HepG2 (cell line): Measurements from ENCODE around the gene KAZN. TPM values are rescaled to one million over a fixed set of nuclear protein-coding genes. Genes with fewer than 3 reads are reported as not detected.

Experiments used
- ATAC-seq: fragments of 200-7000 bp; cut with Tn5 transposase; 3 replicates; pipeline ENCODE4 v1.9.1; 2020; ENCODE audit warnings: mild to moderate bottlenecking, moderate library complexity
- BruUV-seq: library from RNA; stranded (reverse); fragments of 400-500 nt; replicated peaks from 2 replicates; lab custom pipeline; 2021; lab: Mats Ljungman, UMichigan
- CTCF ChIA-PET: fragments of 300-600 bp; formaldehyde crosslinking; extraction: SDS; loops from one replicate; lab custom pipeline; 2021; ENCODE audit warnings: low total read pairs, inconsistent platforms, low intra/inter-chr PET ratio; lab: Yijun Ruan, JAX
- POLR2A ChIA-PET: fragments of 350-600 bp; sonication (Branson Sonifier 250); formaldehyde crosslinking; loops from one replicate; lab custom pipeline; 2020; ENCODE audit warnings: antibody characterized with exemption, inconsistent platforms; lab: Yijun Ruan, JAX
- DNase-seq: peaks from one replicate; pipeline ENCODE4 v3.0.0-alpha.2; 2015; ENCODE audit warnings: low spot score
- FAIRE-seq: peaks from 3 replicates; lab custom pipeline; 2011; peaks lifted over from hg19 to GRCh38; lab: Jason Lieb, UNC
- H2AFZ ChIP-seq: one replicate; pipeline ENCODE4 v1.6.1; 2011; ENCODE audit warnings: low read length, inconsistent platforms
- H3K27ac ChIP-seq: fragments of 300-600 bp; 3 replicates; pipeline ENCODE4 v1.8.0; 2011; ENCODE audit warnings: mixed run types, mild to moderate bottlenecking, mixed read lengths, low read length, inconsistent platforms; ENCODE audit not compliant: insufficient read depth; ENCODE audit errors: extremely low read length
- H3K27me3 ChIP-seq, 2 experiments: fragments of 200-600 bp in 1 of 2; 2 replicates in 1 of 2; 3 replicates in 1 of 2; pipeline versions ENCODE4 v1.6.0 to v1.8.0; 2011; ENCODE audit warnings: low read length in 2 of 2, mild to moderate bottlenecking in 2 of 2, moderate library complexity in 2 of 2, inconsistent platforms in 1 of 2; ENCODE audit not compliant: insufficient read depth in 2 of 2, control insufficient read depth in 1 of 2
- H3K36me3 ChIP-seq, 2 experiments: fragments of 200-600 bp in 1 of 2; replicated peaks in 1 of 2; 2 replicates in 1 of 2; 3 replicates in 1 of 2; pipeline versions ENCODE4 v1.5.1 to v1.8.0; 2011; ENCODE audit warnings: low read length in 2 of 2, inconsistent platforms in 1 of 2; ENCODE audit not compliant: insufficient read depth in 2 of 2, control insufficient read depth in 1 of 2
- H3K4me1 ChIP-seq: 2 replicates; pipeline ENCODE4 v1.5.1; 2012; ENCODE audit warnings: low read length, inconsistent platforms; ENCODE audit not compliant: insufficient read depth
- H3K4me2 ChIP-seq: 2 replicates; pipeline ENCODE4 v1.6.0; 2011; ENCODE audit warnings: low read depth, low read length, inconsistent platforms
- H3K4me3 ChIP-seq, 3 experiments: fragments of 200-600 bp in 1 of 3; sonication (generic), shearing (Covaris generic) in 1 of 3; replicated peaks in 1 of 3; 2 replicates each; pipeline ENCODE4 v1.5.1; 2011 to 2016; ENCODE audit warnings: low read length in 3 of 3, inconsistent platforms in 2 of 3, low read depth in 2 of 3, mild to moderate bottlenecking in 2 of 3, control low read depth in 1 of 3, mixed read lengths in 1 of 3; ENCODE audit not compliant: insufficient read depth in 1 of 3
- H3K79me2 ChIP-seq: one replicate; pipeline ENCODE4 v1.6.1; 2011; ENCODE audit warnings: low read length, inconsistent platforms; ENCODE audit not compliant: insufficient read depth
- H3K9ac ChIP-seq: 2 replicates; pipeline ENCODE4 v1.6.0; 2011; ENCODE audit warnings: mild to moderate bottlenecking, low read depth, low read length, inconsistent platforms; ENCODE audit not compliant: insufficient read depth
- H3K9me3 ChIP-seq: 2 replicates; pipeline ENCODE4 v1.5.1; 2012; ENCODE audit warnings: mild to moderate bottlenecking, low read length
- H4K20me1 ChIP-seq: 2 replicates; pipeline ENCODE4 v1.6.0; 2011; ENCODE audit warnings: inconsistent platforms, mild to moderate bottlenecking, low read length, moderate library complexity; ENCODE audit not compliant: insufficient read depth
- ASH2L ChIP-seq: fragments of 300-600, 200-600 bp; sonication (generic); IDR thresholded peaks from 2 replicates; pipeline ENCODE4 v1.7.0; 2017; ENCODE audit warnings: low read depth, mild to moderate bottlenecking, moderate library complexity, mixed read lengths, low read length; ENCODE audit not compliant: insufficient read length
- BHLHE40 ChIP-seq: IDR thresholded peaks from 2 replicates; pipeline ENCODE4 v1.6.1; 2011; ENCODE audit warnings: low read length, improper control_type of control experiment
- FOSL2 ChIP-seq: sonication (generic); formaldehyde crosslinking; IDR thresholded peaks from 2 replicates; pipeline ENCODE4 v1.4.0; 2020; ENCODE audit warnings: missing genetic modification reagents
- KDM6A ChIP-seq: IDR thresholded peaks from 2 replicates; pipeline ENCODE4 v1.6.1; 2016; ENCODE audit warnings: low read depth
- MED13 ChIP-seq: sonication (generic); formaldehyde crosslinking; IDR thresholded peaks from 2 replicates; pipeline ENCODE4 v1.5.0; 2020; ENCODE audit warnings: missing genetic modification reagents
- PAWR ChIP-seq: sonication (generic); formaldehyde crosslinking; IDR thresholded peaks from 2 replicates; pipeline ENCODE4 v1.4.0; 2020; ENCODE audit warnings: missing genetic modification reagents, mild to moderate bottlenecking, borderline replicate concordance
- RFXANK ChIP-seq: IDR thresholded peaks from 2 replicates; pipeline ENCODE4 v1.6.1; 2016
- ZNF33B ChIP-seq: sonication (generic); formaldehyde crosslinking; IDR thresholded peaks from 2 replicates; pipeline ENCODE4 v1.5.1; 2020; ENCODE audit warnings: mild to moderate bottlenecking, missing genetic modification reagents
- ZNF530 ChIP-seq: sonication (generic); formaldehyde crosslinking; IDR thresholded peaks from 2 replicates; pipeline ENCODE4 v1.5.0; 2020; ENCODE audit warnings: low read depth, mild to moderate bottlenecking, missing genetic modification reagents
- ZNF772 ChIP-seq: sonication (generic); formaldehyde crosslinking; IDR thresholded peaks from 2 replicates; pipeline ENCODE4 v1.5.0; 2020; ENCODE audit warnings: mild to moderate bottlenecking, missing genetic modification reagents
- WGBS: methylation state at CpG from one replicate; pipeline ENCODE4 v1.1.6; 2017; ENCODE audit warnings: low lambda C conversion rate; 5-methylcytosine and 5-hydroxymethylcytosine counted together
- in situ Hi-C: cut with HindIII; loops from 2 replicates; pipeline ENCODE4 v1.10.0; 2017; ENCODE audit warnings: low pct_unique_long_range_greater_than_20kb; ENCODE audit not compliant: extremely low pct_ligation_motif_present
- intact Hi-C: fragments of 100-400 bp; cut with micrococcal nuclease; formaldehyde crosslinking; loops from one replicate; pipeline ENCODE4 v1.10.0; 2022; ENCODE audit not compliant: unreplicated experiment
- polyA plus RNA-seq, 8 experiments: library from polyadenylated mRNA; depleted of rRNA in 3 of 8; stranded (reverse) in 7 of 8; unstranded in 1 of 8; fragments of >200 nt; fragmentation: Illumina TruSeq in 4 of 8; extraction: Trizol in 4 of 8; gene quantifications; 2 replicates each; pipeline versions ENCODE4 v1.2.1 to v1.2.3, GENCODE V29; 2011 to 2016; ENCODE audit warnings: low read depth in 4 of 8, missing spikeins in 1 of 8, mixed read lengths in 1 of 8; ENCODE audit not compliant: insufficient read depth in 1 of 8
- total RNA-seq, 5 experiments: library from RNA; depleted of rRNA; stranded (reverse); fragments of >200 nt; fragmentation: Illumina TruSeq; extraction: Trizol; gene quantifications; 2 replicates each; pipeline ENCODE4 v1.2.3, GENCODE V29; 2016; ENCODE audit warnings: low read depth in 1 of 5
- TF ChIP-seq, protein P1 (sequence below): sonication (generic); formaldehyde crosslinking; IDR thresholded peaks from 2 replicates; pipeline ENCODE4 v1.4.0; 2020; ENCODE audit warnings: mild to moderate bottlenecking, low read depth, missing genetic modification reagents
- TF ChIP-seq, protein P2 (sequence below), 2 experiments: fragments of 450-650 bp in 1 of 2; sonication (generic) in 1 of 2; formaldehyde crosslinking; IDR thresholded peaks; 2 replicates each; pipeline versions ENCODE4 v1.5.0 to v1.8.0; 2020 to 2022; ENCODE audit warnings: mild to moderate bottlenecking in 1 of 2, missing genetic modification reagents in 1 of 2
- TF ChIP-seq, protein P3 (sequence below): sonication (generic); formaldehyde crosslinking; IDR thresholded peaks from 2 replicates; pipeline ENCODE4 v1.8.1; 2023; ENCODE audit warnings: missing genetic modification reagents, mild to moderate bottlenecking, borderline replicate concordance
- TF ChIP-seq, protein P4 (sequence below): sonication (generic); formaldehyde crosslinking; conservative IDR thresholded peaks from 2 replicates; pipeline ENCODE4 v1.4.0; 2020; ENCODE audit warnings: missing genetic modification reagents
- TF ChIP-seq, protein P5 (sequence below): sonication (generic); formaldehyde crosslinking; IDR thresholded peaks from 2 replicates; pipeline ENCODE4 v1.4.0; 2020; ENCODE audit warnings: missing genetic modification reagents

KAZN gene
- total and polyA plus RNA-seq, 2 of the 13 experiments (the other 11 are each of a cell fraction or from before 2014, with no cell fraction given): 10.4 to 13.5 TPM

DNA sequence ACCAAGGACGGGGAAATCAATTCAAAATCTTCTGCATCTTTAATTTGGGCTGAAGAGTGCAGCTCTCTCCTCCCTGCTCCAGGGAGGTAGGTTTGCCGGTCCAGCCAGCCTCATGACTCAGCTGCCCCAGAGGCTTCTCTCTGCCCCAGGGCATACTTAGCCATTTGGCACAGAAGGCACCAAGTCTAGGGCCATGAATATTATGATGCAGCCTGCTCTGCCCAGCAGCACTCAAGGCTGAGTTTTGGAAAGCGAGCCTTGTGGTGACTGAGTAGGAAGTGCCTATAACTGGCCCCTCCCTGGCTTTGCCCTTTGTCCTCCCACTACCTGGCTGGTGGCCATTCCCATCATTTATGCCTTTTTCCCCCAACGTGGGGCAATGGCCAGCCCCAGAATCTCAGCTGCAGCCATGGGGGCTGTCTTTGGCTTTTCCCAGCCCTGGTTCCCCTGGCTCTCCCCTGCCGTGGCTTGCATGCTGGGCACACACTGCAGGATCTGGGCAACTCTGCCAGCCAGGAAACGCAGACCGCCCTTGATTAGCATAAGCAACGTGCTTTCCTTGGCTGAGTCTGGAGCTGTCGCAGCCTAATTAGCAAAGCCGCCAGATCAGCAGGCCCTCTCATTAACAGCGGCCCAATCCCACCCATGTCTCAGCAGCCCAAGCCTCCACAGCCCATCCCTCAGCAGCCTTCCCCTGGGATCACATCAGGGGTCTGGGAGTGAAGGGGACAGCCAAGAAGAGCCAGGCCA is 296.5 kb downstream of the KAZN start (continued):
- TF ChIP-seq RFXANK (CRISPR knock-in tag) (no peak), FOSL2 (no peak)
- TF ChIP-seq, protein P1, sequence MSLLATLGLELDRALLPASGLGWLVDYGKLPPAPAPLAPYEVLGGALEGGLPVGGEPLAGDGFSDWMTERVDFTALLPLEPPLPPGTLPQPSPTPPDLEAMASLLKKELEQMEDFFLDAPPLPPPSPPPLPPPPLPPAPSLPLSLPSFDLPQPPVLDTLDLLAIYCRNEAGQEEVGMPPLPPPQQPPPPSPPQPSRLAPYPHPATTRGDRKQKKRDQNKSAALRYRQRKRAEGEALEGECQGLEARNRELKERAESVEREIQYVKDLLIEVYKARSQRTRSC: no peak
- TF ChIP-seq, protein P2, sequence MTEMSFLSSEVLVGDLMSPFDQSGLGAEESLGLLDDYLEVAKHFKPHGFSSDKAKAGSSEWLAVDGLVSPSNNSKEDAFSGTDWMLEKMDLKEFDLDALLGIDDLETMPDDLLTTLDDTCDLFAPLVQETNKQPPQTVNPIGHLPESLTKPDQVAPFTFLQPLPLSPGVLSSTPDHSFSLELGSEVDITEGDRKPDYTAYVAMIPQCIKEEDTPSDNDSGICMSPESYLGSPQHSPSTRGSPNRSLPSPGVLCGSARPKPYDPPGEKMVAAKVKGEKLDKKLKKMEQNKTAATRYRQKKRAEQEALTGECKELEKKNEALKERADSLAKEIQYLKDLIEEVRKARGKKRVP (CRISPR knock-in tag; IDR thresholded peaks at IDR 0.05): no peak

DNA sequence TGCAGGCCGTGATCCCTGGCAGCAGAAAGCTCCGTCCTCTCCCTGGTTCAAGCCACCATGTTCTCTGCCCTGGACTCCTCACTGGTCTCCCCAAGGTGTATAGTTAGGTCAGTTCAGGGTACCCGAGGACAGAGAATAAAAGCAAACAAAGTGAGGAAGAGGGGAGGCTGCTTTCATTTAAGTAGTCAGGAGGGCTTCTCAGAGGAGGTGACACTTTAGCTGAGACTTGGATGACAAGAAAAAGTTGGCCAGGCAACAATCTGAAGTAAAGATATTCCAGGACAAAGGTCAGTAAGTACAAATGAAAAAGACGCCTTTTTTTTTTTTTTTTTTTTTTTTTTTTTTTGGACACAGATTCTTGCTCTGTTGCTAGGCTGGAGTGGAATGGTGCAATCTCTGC is 297.2 kb downstream of the KAZN start:
- FAIRE-seq (no peak), DNase-seq (no peak), ATAC-seq (no peak)
- no TSS peak for BruUV-seq
- no peaks in the 10 kb centered on the region for H3K79me2 ChIP-seq
- intact Hi-C loops (no loop called here), in situ Hi-C loops (no loop called here)
- no peaks in the 10 kb centered on the region for H3K36me3 ChIP-seq
- H3K9ac ChIP-seq: no peak overlapping the region
- no peak overlapping the region for H3K4me2 ChIP-seq
- 27% methylated on average over 4 of the region's 4 CpGs for WGBS
- ChIA-PET CTCF (no interaction called here), POLR2A (no interaction called here)
- no peaks in the 10 kb centered on the region for H3K9me3 ChIP-seq
- no peaks in the 10 kb centered on the region for H4K20me1 ChIP-seq
- peaks cover 3 to 53% of the 10 kb centered on the region in 2 experiments; a peak in 3 of 5 replicates for H3K27me3 ChIP-seq
- H3K4me3 ChIP-seq: no peak overlapping the region
- H3K4me1 ChIP-seq: no peaks in the 10 kb centered on the region; the same call in 1 of the 2 replicates
- H3K27ac ChIP-seq: no peak overlapping the region
- no peak overlapping the region for H2AFZ ChIP-seq
- TF ChIP-seq BHLHE40: no peak
- TF ChIP-seq, protein P3, sequence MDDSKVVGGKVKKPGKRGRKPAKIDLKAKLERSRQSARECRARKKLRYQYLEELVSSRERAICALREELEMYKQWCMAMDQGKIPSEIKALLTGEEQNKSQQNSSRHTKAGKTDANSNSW (CRISPR knock-in tag): no peak
- TF ChIP-seq PAWR (CRISPR knock-in tag): no peak
- TF ChIP-seq ZNF772 (CRISPR knock-in tag): no peak
- no peak for TF ChIP-seq KDM6A
- no peak for TF ChIP-seq ASH2L
- TF ChIP-seq ZNF530: no peak
- TF ChIP-seq, protein P4, sequence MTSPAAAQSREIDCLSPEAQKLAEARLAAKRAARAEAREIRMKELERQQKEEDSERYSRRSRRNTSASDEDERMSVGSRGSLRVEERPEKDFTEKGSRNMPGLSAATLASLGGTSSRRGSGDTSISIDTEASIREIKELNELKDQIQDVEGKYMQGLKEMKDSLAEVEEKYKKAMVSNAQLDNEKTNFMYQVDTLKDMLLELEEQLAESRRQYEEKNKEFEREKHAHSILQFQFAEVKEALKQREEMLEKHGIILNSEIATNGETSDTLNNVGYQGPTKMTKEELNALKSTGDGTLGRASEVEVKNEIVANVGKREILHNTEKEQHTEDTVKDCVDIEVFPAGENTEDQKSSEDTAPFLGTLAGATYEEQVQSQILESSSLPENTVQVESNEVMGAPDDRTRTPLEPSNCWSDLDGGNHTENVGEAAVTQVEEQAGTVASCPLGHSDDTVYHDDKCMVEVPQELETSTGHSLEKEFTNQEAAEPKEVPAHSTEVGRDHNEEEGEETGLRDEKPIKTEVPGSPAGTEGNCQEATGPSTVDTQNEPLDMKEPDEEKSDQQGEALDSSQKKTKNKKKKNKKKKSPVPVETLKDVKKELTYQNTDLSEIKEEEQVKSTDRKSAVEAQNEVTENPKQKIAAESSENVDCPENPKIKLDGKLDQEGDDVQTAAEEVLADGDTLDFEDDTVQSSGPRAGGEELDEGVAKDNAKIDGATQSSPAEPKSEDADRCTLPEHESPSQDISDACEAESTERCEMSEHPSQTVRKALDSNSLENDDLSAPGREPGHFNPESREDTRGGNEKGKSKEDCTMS (CRISPR knock-in tag): no peak
- TF ChIP-seq, protein P5, sequence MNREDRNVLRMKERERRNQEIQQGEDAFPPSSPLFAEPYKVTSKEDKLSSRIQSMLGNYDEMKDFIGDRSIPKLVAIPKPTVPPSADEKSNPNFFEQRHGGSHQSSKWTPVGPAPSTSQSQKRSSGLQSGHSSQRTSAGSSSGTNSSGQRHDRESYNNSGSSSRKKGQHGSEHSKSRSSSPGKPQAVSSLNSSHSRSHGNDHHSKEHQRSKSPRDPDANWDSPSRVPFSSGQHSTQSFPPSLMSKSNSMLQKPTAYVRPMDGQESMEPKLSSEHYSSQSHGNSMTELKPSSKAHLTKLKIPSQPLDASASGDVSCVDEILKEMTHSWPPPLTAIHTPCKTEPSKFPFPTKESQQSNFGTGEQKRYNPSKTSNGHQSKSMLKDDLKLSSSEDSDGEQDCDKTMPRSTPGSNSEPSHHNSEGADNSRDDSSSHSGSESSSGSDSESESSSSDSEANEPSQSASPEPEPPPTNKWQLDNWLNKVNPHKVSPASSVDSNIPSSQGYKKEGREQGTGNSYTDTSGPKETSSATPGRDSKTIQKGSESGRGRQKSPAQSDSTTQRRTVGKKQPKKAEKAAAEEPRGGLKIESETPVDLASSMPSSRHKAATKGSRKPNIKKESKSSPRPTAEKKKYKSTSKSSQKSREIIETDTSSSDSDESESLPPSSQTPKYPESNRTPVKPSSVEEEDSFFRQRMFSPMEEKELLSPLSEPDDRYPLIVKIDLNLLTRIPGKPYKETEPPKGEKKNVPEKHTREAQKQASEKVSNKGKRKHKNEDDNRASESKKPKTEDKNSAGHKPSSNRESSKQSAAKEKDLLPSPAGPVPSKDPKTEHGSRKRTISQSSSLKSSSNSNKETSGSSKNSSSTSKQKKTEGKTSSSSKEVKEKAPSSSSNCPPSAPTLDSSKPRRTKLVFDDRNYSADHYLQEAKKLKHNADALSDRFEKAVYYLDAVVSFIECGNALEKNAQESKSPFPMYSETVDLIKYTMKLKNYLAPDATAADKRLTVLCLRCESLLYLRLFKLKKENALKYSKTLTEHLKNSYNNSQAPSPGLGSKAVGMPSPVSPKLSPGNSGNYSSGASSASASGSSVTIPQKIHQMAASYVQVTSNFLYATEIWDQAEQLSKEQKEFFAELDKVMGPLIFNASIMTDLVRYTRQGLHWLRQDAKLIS (CRISPR knock-in tag): no peak
- no peak for TF ChIP-seq MED13 (CRISPR knock-in tag)
- no peak for TF ChIP-seq ZNF33B (CRISPR knock-in tag)
